ENCODE data around the gene COL9A1. TPM values are rescaled to one million over a fixed set of nuclear protein-coding genes. Genes with fewer than 3 reads are reported as not detected.
"Not testable (repeated sequence)": the region's sequence is repeated elsewhere in the genome, so short reads cannot be mapped to it uniquely, and the experiment has no call there.

Gene COL9A1
- total RNA-seq, 1 experiment from 2014 or later: not detected

GRCh38 chr6:70336996-70337742 is 34.3 kb upstream of the COL9A1 start:
- no TSS peak for BruUV-seq (replicated peaks)
- Histone ChIP-seq H3K9me3 (no peaks in the 10 kb centered on the region), H3K36me3 (ENCODE audit: control insufficient read depth, insufficient read depth, low read length) (no peaks in the 10 kb centered on the region), H3K4me3 (ENCODE audit: low read depth, low read length) (no peak overlapping the region), H3K27me3 (replicated peaks; ENCODE audit: control insufficient read depth, insufficient read depth, low read length) (no peaks in the 10 kb centered on the region), H3K4me1 (peaks cover 3% of the 10 kb centered on the region; the same call in 1 of the 2 replicates)
- H3K27me3 Mint-ChIP-seq (ENCODE audit: insufficient read depth, unreplicated experiment): peaks cover 11% of the 10 kb centered on the region
- ChIA-PET CTCF (interaction anchor here (0.7 to 1.0 kb wide), 2 partner anchors 11 to 27 kb away, joined by 3 to 4 read pairs; no protein-coding TSS in a partner anchor), POLR2A (no interaction called here)
- intact Hi-C loops (cut with micrococcal nuclease; ENCODE audit: unreplicated experiment): no loop called here
- peak overlapping the region; percentile 5 for H3K4me3 Mint-ChIP-seq (ENCODE audit: unreplicated experiment)
- DNase-seq: peak; percentile 3 to 43
- no peaks in the 10 kb centered on the region for H3K9me3 Mint-ChIP-seq (ENCODE audit: unreplicated experiment)
- no peak for TF ChIP-seq CTCF (IDR thresholded peaks at IDR 0.05; ENCODE audit: insufficient read depth in 1 of 2, low read depth in 1 of 2, low read length in 1 of 2, severe bottlenecking in 1 of 2, unreplicated experiment in 1 of 2)
- peaks cover 7% of the 10 kb centered on the region for H3K4me1 Mint-ChIP-seq (ENCODE audit: low read depth, unreplicated experiment)
- peak overlapping the region; percentile 36 for H3K27ac Mint-ChIP-seq (ENCODE audit: unreplicated experiment)
- no peaks in the 10 kb centered on the region for H3K36me3 Mint-ChIP-seq (ENCODE audit: insufficient read depth, unreplicated experiment)

- no peaks in the 10 kb centered on the region for H3K36me3 Mint-ChIP-seq (ENCODE audit: insufficient read depth, unreplicated experiment)
- no peak overlapping the region for H3K27ac Mint-ChIP-seq (ENCODE audit: unreplicated experiment)
- no peaks in the 10 kb centered on the region for H3K9me3 ChIP-seq
- H3K4me1 ChIP-seq: no peaks in the 10 kb centered on the region
- intact Hi-C loops (cut with micrococcal nuclease; ENCODE audit: unreplicated experiment): no loop called here
- no peak overlapping the region for H3K4me3 Mint-ChIP-seq (ENCODE audit: unreplicated experiment)
- TF ChIP-seq CTCF (IDR thresholded peaks at IDR 0.05; ENCODE audit: insufficient read depth in 1 of 2, low read depth in 1 of 2, low read length in 1 of 2, severe bottlenecking in 1 of 2, unreplicated experiment in 1 of 2): no peak
- H3K36me3 ChIP-seq (ENCODE audit: control insufficient read depth, insufficient read depth, low read length): no peaks in the 10 kb centered on the region
- ChIA-PET POLR2A (no interaction called here), CTCF (interaction anchor here (1.1 kb wide), 1 partner anchor 42 kb away, joined by 3 read pairs; no protein-coding TSS in a partner anchor)
- no peak for DNase-seq
- H3K27me3 Mint-ChIP-seq (ENCODE audit: insufficient read depth, unreplicated experiment): no peaks in the 10 kb centered on the region
- H3K4me1 Mint-ChIP-seq (ENCODE audit: low read depth, unreplicated experiment): no peaks in the 10 kb centered on the region
- no TSS peak for BruUV-seq (replicated peaks)
- H3K4me3 ChIP-seq (ENCODE audit: low read depth, low read length): no peak overlapping the region
- no peaks in the 10 kb centered on the region for H3K9me3 Mint-ChIP-seq (ENCODE audit: unreplicated experiment)
- no peaks in the 10 kb centered on the region for H3K27me3 ChIP-seq (replicated peaks; ENCODE audit: control insufficient read depth, insufficient read depth, low read length)
These were observed 24.2 kb upstream of the COL9A1 start for GRCh38 chr6:70327036-70327435.

- CTCF ChIA-PET: no interaction called here
- Histone ChIP-seq H3K9me3 (no peaks in the 10 kb centered on the region), H3K36me3 (ENCODE audit: control insufficient read depth, insufficient read depth, low read length) (no peaks in the 10 kb centered on the region), H3K4me1 (no peaks in the 10 kb centered on the region), H3K27me3 (replicated peaks; ENCODE audit: control insufficient read depth, insufficient read depth, low read length) (no peaks in the 10 kb centered on the region), H3K4me3 (ENCODE audit: low read depth, low read length) (no peak overlapping the region)
- POLR2A ChIA-PET: no interaction called here
- Mint-ChIP-seq H3K4me1 (ENCODE audit: low read depth, unreplicated experiment) (no peaks in the 10 kb centered on the region), H3K36me3 (ENCODE audit: insufficient read depth, unreplicated experiment) (no peaks in the 10 kb centered on the region), H3K27me3 (ENCODE audit: insufficient read depth, unreplicated experiment) (no peaks in the 10 kb centered on the region), H3K27ac (ENCODE audit: unreplicated experiment) (no peak overlapping the region), H3K9me3 (ENCODE audit: unreplicated experiment) (no peaks in the 10 kb centered on the region), H3K4me3 (ENCODE audit: unreplicated experiment) (no peak overlapping the region)
- no peak for TF ChIP-seq CTCF (IDR thresholded peaks at IDR 0.05; ENCODE audit: insufficient read depth in 1 of 2, low read depth in 1 of 2, low read length in 1 of 2, severe bottlenecking in 1 of 2, unreplicated experiment in 1 of 2)
- BruUV-seq (replicated peaks): no TSS peak
- intact Hi-C loops (cut with micrococcal nuclease; ENCODE audit: unreplicated experiment): no loop called here
- DNase-seq: no peak
These were observed 22.1 kb upstream of the COL9A1 start for GRCh38 chr6:70325009-70325408.

GRCh38 chr6:70317799-70318198 is 14.9 kb upstream of the COL9A1 start:
- intact Hi-C loops (cut with micrococcal nuclease; ENCODE audit: unreplicated experiment): loop anchor here (10.0 kb wide), 1 partner anchor 197 kb away; no protein-coding TSS in a partner anchor
- H3K4me1 ChIP-seq; H3K9me3 Mint-ChIP-seq (ENCODE audit: unreplicated experiment); H3K4me3 Mint-ChIP-seq (ENCODE audit: unreplicated experiment); H3K4me1 Mint-ChIP-seq (ENCODE audit: low read depth, unreplicated experiment); H3K27me3 Mint-ChIP-seq (ENCODE audit: insufficient read depth, unreplicated experiment); H3K36me3 Mint-ChIP-seq (ENCODE audit: insufficient read depth, unreplicated experiment); H3K27ac Mint-ChIP-seq (ENCODE audit: unreplicated experiment); H3K27me3 ChIP-seq (replicated peaks; ENCODE audit: control insufficient read depth, insufficient read depth, low read length); DNase-seq; H3K9me3 ChIP-seq; CTCF ChIA-PET; H3K4me3 ChIP-seq (ENCODE audit: low read depth, low read length); BruUV-seq (replicated peaks); H3K36me3 ChIP-seq (ENCODE audit: control insufficient read depth, insufficient read depth, low read length); POLR2A ChIA-PET: not testable (repeated sequence)
